Right lobe of liver (tissue), 4 donors: ENCODE data around the gene PYGB.

Source experiments
- POLR2A ChIP-seq: fragments of 450-650 bp; IDR thresholded peaks from one replicate; pipeline ENCODE4 v1.6.1; 2017; ENCODE audit warnings: antibody characterized with exemption, mild to moderate bottlenecking
- TF ChIP-seq, protein P1 (sequence below), 4 donors: fragments of 200-600 bp in 3 of 4; fragments of 450-650 bp in 1 of 4; IDR thresholded peaks; one replicate each; pipeline versions ENCODE4 v1.5.1 to v1.8.0; 2016 to 2022; ENCODE audit warnings: antibody characterized with exemption in 4 of 4, mild to moderate bottlenecking in 2 of 4
- donor health status: DM: no; HTN: no; CAD: no.
- donor health status: DM: no; HTN: no; CAD: no.
- donor health status: DM: no; HTN: yes; CAD: no.

DNA sequence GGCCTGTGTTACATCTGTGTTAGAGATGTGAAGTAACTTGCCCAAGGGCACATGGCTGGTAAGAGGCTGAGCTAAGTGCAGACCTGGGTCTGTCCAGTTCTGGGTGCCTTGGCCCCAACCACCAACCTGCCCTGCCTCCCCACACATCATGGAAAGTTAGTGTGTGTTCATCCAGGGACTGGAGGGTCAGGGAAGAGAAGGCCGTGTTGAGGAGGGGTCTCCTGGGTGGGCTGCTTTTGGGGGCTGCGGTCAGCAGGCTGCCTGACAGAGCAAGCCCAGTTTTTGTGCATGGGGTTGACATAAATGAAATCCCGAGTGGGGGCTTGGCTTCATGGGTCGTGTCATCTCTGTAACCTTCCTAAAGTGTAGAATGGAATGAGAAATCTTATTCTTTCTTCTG lies 10.9 kb downstream of the PYGB start:
- TF ChIP-seq, protein P1, sequence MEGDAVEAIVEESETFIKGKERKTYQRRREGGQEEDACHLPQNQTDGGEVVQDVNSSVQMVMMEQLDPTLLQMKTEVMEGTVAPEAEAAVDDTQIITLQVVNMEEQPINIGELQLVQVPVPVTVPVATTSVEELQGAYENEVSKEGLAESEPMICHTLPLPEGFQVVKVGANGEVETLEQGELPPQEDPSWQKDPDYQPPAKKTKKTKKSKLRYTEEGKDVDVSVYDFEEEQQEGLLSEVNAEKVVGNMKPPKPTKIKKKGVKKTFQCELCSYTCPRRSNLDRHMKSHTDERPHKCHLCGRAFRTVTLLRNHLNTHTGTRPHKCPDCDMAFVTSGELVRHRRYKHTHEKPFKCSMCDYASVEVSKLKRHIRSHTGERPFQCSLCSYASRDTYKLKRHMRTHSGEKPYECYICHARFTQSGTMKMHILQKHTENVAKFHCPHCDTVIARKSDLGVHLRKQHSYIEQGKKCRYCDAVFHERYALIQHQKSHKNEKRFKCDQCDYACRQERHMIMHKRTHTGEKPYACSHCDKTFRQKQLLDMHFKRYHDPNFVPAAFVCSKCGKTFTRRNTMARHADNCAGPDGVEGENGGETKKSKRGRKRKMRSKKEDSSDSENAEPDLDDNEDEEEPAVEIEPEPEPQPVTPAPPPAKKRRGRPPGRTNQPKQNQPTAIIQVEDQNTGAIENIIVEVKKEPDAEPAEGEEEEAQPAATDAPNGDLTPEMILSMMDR (IDR thresholded peaks at IDR 0.05): no peak
- TF ChIP-seq POLR2A: no peak
